ENCODE data around the gene PROM1.
A peak's percentile ranks its signal among the peaks of the same experiment; 100 is the strongest.

The PROM1 gene, protein sequence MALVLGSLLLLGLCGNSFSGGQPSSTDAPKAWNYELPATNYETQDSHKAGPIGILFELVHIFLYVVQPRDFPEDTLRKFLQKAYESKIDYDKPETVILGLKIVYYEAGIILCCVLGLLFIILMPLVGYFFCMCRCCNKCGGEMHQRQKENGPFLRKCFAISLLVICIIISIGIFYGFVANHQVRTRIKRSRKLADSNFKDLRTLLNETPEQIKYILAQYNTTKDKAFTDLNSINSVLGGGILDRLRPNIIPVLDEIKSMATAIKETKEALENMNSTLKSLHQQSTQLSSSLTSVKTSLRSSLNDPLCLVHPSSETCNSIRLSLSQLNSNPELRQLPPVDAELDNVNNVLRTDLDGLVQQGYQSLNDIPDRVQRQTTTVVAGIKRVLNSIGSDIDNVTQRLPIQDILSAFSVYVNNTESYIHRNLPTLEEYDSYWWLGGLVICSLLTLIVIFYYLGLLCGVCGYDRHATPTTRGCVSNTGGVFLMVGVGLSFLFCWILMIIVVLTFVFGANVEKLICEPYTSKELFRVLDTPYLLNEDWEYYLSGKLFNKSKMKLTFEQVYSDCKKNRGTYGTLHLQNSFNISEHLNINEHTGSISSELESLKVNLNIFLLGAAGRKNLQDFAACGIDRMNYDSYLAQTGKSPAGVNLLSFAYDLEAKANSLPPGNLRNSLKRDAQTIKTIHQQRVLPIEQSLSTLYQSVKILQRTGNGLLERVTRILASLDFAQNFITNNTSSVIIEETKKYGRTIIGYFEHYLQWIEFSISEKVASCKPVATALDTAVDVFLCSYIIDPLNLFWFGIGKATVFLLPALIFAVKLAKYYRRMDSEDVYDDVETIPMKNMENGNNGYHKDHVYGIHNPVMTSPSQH

DNA sequence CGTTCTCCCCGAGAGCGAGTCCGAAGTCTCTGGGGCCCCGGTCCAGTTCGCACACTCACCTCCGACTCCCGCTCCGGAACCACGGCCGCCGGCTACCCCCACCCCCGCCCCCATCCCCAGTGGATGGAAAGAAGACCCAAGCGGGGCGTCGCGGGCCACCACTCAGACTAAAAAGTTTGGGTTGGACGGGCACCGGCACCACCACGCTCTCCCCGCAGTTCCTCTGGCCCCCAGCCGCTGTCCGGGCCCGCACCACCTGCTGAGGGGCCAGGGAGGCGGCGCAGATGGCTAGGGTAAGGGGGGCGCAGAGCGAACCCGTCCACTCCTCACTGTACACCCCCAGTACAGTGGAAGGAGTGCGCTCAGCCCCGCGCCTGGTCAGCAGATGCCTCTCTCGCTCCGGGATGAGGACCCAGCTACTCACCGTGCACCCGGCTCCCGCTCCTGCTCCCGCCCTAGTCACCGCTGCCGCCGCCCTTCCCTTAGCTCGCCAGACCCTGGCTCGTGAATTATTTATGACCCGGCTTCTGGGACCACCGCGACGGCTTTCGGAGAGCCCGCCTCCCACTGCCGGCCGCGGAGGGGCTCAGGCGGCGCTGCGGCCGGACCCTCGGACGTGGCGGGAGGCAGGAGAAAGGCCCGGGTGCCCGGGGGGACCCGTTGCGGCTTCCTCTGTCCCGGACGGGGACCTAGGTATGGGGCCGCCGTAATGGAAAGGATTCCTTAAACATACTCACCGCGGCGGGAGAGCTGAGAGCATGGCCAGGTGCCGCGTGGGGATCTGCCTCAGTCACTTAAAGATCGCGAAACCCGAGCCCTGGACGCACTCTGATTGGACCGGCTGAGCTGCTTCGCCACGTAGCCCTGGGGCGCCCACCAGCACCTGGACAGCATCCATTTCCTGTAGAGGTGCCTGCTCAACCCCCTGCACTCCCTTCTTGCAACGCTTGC is at the start of gene PROM1:
TSS of gene PROM1 (minus strand) at position 783 of the 951 bp plus-strand sequence. CDS start 8,117 bp downstream, outside the sequence.
- DNase-seq: no peak

DNA sequence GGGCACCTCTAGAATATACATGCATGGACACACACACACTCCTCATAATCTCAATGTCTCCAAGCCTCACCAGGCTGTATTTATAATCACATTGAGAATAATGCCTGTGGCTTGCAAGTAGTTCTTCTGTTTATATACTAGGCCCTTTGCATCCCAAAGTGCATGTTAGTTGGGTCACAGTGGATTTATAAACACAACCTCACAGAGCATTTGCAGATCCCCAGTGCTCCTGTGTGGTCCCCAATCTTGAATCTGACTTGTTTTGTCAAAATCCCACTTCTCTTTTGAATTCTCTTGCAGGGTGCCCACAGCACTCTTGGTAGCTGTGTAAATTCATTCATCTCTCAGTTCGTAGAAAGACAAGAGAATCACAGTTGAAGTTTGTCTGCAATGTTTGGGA is 49.6 kb upstream of the PROM1 start:
- DNase-seq: no peak

DNA sequence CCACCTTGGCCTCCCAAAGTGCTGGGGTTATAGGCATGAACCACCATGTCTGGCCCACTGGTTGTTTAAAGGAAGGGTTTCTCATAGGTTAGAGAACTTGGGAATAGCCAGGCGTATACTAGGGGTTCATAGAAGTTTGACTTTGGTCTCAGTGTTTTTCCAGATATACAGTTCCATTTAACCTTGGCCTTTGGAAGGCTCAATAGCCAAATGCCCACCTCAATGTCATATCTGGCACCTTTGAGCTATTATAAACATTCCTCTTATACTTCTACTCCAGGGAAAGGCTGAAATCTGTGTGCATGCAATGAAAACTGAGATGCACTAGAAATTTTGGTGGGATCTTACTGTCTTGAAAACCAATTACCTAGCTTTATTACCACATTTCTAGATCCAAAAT is 47.5 kb upstream of the PROM1 start:
- DNase-seq: no peak

GRCh38 chr4:16129336-16129735 is 45.5 kb upstream of the PROM1 start:
- DNase-seq: peak in 2 of 3 experiments; percentile 30 to 56

GRCh38 chr4:16126714-16127113 is 42.9 kb upstream of the PROM1 start:
- no peak for DNase-seq

- DNase-seq: peak in 1 of 3 experiments; percentile 15
These were observed 42.0 kb upstream of the PROM1 start for GRCh38 chr4:16125571-16126445.

DNA sequence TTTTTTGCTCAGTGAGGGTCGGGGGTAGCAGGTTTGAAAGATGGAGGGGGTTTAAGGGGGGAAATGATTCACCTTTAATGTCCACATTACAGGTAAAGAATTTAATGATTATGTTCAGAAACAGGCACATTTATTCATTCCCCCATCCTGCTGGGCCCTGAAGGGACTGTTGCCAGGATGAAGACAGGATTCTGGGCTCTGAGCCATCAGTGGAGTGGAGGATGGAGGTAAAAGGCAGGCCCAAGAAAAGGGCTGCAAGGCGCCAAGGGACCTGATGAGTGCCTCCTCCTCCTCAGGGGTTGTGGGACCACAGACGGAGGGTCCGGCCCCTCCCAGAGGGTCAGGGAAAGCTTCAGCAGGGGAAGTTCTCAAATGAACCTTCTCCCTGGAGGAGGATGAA is 40.4 kb upstream of the PROM1 start:
- peak in 1 of 3 experiments; percentile 29 for DNase-seq

GRCh38 chr4:16123356-16124084 is 39.7 kb upstream of the PROM1 start:
- DNase-seq: peak; percentile 89 to 99 (median 98)

DNA sequence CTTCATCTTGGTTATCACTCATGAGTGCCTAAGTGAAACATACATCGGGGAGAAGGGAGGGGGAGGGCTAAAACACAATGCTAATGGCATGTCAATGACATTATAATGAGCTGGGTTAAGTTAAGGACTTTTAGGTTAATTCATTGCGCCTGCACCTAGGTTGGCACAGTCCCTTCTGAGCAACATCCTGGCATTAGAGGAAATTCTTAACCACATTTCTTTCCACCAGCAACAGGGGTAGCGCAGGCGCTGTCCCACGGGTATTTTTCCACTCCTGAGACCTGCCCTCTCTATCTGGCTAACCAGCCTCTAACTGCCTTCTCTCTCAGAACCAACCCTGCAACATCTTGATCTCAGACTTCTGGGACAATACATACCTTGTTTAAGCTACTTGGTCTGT is 39.0 kb upstream of the PROM1 start:
- no peak for DNase-seq

DNA sequence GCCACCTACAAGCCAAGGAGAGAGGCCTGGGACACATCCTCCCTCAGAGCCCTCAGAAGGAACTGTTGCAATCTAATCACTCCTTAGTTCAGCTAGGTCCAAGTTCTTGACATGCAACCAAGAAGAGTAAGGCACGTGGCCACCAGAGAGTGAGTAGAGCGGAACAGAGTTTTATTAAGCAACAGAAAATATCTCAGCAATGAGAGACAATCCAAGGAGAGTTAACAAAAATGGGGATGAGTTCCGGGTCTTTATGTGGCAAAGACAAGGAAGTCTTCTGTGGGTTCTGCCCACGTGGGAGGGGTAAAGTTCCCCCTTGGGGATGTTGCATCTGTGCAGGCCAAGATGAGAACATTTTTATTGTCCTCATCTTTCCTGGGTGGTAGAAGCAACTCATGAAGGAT is 38.5 kb upstream of the PROM1 start:
- no peak for DNase-seq

DNA sequence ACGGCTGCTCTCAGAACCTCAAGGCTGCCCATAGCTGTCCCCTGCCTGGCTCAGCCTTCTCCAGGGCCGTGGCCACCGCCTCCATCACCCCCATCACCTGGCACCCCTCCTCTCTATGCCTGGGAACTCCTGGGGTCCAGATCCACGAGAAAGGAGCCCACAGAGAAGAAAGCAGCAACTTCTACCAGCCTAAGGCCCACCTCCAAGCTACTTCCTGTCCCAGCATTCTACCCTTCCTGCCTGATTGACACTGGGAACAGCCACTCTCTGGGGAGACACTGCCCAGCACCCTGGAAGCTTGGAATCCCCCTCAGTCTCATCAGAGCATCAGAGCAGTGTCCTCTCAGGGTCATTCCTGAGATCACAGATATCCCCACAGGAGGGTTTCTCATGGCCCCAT is 36.9 kb upstream of the PROM1 start:
- no peak for DNase-seq

DNA sequence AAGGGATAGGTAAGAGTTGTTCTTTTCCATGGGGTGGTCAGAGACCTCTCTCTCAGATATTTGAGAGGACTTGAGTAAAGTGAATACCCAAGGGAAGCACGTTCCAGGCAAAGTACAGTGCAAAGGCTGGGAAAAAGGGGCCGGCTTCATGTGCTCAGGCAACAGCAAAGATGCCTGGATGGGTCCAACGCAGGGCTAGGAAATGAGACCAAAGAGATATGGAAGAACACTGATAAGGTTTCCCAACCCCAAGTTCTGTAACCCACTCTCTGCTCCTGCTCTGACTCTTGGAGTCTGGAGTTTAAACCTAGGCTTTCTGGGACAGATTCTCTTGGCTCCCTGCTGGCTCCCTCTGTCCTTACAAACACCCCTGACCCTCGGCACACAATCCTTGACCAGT is 36.2 kb upstream of the PROM1 start:
- DNase-seq: no peak

GRCh38 chr4:16118090-16118489 is 34.3 kb upstream of the PROM1 start:
- DNase-seq: no peak

DNA sequence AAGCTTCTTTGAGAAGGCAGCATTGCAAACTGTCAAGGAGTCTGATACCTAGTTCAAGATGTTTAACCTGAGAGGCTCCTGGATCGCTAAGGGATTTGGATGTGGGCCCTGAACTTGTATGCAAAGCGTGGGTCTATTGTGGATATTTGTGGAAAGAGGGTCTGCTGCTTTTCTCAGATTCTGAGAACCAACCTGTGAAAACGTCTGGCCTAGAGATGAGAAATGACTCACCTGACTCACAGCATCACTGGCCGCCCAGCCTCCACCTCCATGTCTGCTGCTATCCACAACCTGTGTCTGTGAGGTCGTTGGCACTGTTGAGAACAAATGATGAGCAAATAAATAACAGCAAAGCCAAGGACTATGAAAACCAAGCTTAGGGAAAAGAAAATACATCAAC is 33.3 kb upstream of the PROM1 start:
- DNase-seq: no peak

GRCh38 chr4:16116493-16116990 is 32.7 kb upstream of the PROM1 start:
- peak in 1 of 3 experiments; percentile 59 for DNase-seq

DNA sequence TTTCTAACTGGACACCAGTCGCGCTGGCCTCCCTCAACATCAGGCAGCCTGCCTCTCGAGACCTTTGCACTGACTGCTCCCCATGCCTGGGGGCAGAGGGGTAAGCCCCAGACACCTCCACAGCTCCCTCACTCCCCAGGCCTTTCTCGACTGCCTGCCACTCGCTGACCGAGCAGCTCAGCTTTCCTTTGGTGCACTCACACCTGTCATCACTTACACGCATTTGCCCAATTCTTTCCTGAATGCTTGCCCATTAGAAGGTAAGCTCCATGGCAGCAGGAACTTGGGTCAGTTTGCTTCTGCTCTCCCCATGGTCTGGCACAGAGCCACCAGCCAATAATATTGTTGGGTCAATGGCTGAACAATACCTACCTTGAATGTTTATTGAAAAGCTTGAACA is 32.2 kb upstream of the PROM1 start:
- DNase-seq: peak in 1 of 3 experiments; percentile 59

GRCh38 chr4:16114546-16114945 is 30.7 kb upstream of the PROM1 start:
- DNase-seq: no peak

DNA sequence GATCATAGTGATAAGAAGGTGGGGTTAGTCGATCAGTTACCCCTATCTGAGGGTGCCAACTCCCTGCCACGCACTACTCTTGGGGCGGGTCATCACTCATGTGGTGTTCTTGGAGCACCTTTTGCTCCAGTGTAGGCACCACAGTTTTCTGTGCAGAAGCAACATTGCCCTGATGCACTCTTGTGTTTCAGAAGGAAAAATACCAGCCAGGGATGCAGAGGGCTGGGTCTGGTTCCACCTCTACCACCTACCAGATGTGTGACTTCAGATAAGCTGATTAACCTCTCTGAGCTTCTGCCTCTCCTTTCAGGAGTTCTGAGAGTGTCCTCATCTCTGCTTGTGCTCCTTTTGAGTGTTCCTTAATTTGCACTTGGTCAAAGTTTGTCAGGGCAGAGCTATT is 29.9 kb upstream of the PROM1 start:
- no peak for DNase-seq

- no peak for DNase-seq
These were observed 27.7 kb upstream of the PROM1 start for GRCh38 chr4:16111533-16111932.

DNA sequence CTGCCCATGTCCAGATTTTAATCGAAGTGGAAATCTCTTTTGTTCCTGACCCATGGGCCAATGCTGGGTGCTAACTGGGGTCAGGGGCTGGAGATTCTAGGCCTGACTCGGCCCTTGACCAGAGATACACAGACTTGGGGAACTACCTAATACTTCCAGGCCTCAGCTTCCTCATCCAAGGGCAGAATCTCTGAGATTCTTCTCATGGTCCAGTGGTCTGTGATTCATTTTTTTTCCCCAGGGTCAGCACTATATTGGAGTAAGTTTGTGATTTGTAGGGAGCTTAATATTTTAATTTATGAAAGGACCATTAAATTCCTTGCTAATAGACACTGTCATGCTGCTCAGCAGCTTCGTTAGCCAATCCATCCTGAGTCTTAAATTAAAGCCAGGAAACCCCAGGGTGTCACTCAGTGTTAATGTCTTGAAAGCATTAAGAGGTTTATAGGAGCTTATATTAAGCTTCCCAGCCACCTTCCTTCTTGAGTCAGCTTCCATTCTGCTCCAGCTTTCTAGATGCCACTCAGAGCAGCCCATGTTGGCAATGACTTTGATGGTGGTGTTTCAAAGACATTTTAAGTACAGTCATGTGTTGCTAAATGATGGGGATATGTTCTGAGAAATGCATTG is 27.0 kb upstream of the PROM1 start:
- DNase-seq: no peak

Data from NCI-H1417 (cell line).